GM12891 (cell line): ENCODE measurements around the gene DENND1A.

Experiments
- POLR2A ChIP-seq: IDR thresholded peaks from 2 replicates; pipeline ENCODE4 v1.6.1; 2011; ENCODE audit warnings: low read depth, low read length, control low read depth
- POLR2AphosphoS5 ChIP-seq: IDR thresholded peaks from 2 replicates; pipeline ENCODE4 v1.6.1; 2011; ENCODE audit warnings: low read depth, low read length, control low read depth
- POU2F2 ChIP-seq: IDR thresholded peaks from 2 replicates; pipeline ENCODE4 v1.6.1; 2011; ENCODE audit warnings: low read depth, mild to moderate bottlenecking, control low read depth, low read length, moderate library complexity
- SPI1 ChIP-seq: IDR thresholded peaks from 2 replicates; pipeline ENCODE4 v1.6.1; 2011; ENCODE audit warnings: low read depth, low read length, control low read depth
- TAF1 ChIP-seq: IDR thresholded peaks from 2 replicates; pipeline ENCODE4 v1.6.1; 2011; ENCODE audit warnings: low read depth, low read length, control low read depth

DNA sequence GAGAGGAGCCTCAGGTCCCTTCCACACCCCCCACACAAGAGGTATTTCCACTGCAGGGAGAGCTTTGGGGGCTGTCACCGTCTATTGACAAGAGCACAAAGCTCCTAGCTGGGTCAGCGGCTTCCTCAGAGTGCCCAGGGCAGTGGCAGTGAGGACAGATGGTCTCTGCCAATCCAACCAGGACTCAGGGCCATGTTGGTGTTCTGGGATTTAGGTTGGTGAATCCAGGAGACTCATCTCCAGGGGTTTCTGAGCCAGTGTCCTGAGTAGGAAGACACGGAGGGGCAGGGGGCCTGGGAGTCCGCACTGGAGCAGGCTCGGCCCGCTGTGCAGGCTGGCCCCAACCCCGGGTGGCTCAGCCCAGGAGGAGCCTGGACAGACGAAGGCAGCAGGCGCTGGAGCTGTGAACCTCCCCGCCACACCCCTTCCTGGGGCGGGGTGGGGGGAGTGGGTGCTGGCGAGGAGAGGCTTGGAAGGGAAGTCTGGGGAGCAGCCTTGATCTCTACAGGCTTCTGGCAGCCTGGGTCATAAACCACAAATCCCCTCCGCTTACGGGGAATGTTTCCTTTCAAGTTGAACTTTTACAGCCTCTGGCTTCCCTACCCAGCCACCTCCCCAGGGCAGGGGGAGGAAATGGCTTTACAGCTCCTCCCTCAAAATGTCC lies 554.3 kb downstream of the DENND1A start:
- no peak for TF ChIP-seq POU2F2
- TF ChIP-seq POLR2A = no peak
- no peak for TF ChIP-seq TAF1
- TF ChIP-seq POLR2AphosphoS5 = no peak
- no peak for TF ChIP-seq SPI1
